Endothelial cell of coronary artery (primary cell): Measurements from ENCODE around the gene C22orf15. TPM values are rescaled to one million over a fixed set of nuclear protein-coding genes. Genes with fewer than 3 reads are reported as not detected.

Source experiments
- total RNA-seq: library from RNA; depleted of rRNA; stranded (reverse); fragments of >200 nt; gene quantifications from 2 replicates; pipeline ENCODE4 v1.2.3, GENCODE V29; 2014

Gene C22orf15, protein sequence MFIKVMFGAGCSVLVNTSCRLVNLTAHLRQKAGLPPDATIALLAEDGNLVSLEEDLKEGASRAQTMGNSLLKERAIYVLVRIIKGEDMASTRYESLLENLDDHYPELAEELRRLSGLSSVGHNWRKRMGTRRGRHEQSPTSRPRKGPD
- total RNA-seq, result 0.63 TPM in 1 of 2 replicates, not detected in the other

DNA sequence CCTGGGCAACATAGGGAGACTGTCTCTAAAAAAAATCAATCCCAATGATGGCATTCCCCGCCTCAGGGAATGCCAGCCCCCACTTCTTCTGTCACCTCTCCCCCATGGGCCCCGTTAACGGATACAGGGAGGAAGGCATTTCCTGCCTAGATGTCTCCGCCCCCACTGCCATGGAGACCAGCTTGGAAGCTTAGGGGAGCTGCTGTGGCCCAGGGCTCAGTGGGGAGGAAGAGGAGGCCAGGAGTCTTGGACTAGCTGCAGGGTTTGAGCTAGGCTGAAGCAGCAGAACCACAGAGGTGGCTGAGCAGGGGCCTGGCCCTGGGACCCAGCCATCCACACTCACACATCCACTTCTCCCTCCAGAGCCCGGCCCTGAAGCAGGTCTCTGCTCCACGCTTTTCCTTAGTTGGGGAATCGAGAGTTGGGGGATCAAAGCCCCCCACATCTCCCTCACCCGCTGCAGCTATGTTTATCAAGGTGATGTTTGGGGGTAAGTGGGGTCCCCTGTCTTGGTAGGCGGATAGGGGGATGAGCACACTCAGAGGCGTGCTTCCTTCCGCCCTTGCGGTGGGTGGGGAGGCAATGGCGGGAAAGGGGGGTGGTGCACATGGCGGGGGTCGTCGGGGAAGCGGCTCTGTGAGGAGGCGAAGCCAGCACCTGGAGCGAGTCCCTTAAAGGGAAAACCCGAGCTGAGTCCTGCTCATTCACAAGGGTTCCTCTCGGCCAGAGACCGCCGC lies at the start of gene C22orf15:
TSS of gene C22orf15 (plus strand) at position 149 of the 737 bp plus-strand sequence. CDS start at position 466, 317 bp downstream.

DNA sequence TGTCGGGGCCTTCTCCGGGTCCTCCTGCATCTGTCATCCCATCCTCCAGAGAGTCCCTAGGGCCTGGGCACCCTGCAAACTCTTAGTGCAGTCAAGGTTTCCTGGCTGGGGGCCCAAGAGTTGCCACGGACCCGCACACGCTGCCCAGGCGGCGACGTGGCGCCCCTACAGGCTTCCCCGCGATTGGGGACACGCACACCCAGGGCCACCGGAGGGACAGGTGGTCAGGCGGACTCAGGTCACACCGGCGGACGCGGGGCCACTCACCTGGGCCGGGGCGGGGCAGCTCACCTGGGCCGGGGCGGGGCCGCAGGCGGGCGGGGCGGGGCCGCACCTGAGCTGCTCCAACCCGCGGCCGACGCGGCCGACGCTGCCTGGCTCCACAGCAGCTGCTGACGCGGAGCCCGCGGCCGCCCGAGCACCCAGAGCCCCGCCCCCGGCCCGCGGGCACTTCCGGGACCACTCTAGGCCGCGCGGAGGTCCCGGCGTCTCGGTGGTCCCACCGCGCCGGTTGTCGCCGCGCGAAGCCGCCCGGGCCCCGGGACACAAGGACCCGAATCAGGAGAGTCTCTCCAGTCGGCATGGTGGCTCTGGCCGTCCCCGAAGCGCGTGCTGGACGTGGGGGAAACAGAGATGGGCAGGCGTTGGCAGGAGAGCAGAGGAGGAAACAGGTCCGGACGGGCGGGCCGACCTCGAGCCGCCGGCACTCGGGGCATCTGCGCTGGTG lies 11.9 kb upstream of the C22orf15 start, which contains the start of gene ZNF70:
TSS of gene ZNF70 (minus strand) at position 399 of the 727 bp plus-strand sequence. CDS start 5,972 bp downstream, outside the sequence.

GRCh38 chr22:23754220-23754919 lies 8.4 kb upstream of the C22orf15 start, which contains the start of gene VPREB3:
Gene VPREB3, minus strand, starts transcription at chr22:23754425. Its CDS starts 62 bp downstream, at chr22:23754363.

DNA sequence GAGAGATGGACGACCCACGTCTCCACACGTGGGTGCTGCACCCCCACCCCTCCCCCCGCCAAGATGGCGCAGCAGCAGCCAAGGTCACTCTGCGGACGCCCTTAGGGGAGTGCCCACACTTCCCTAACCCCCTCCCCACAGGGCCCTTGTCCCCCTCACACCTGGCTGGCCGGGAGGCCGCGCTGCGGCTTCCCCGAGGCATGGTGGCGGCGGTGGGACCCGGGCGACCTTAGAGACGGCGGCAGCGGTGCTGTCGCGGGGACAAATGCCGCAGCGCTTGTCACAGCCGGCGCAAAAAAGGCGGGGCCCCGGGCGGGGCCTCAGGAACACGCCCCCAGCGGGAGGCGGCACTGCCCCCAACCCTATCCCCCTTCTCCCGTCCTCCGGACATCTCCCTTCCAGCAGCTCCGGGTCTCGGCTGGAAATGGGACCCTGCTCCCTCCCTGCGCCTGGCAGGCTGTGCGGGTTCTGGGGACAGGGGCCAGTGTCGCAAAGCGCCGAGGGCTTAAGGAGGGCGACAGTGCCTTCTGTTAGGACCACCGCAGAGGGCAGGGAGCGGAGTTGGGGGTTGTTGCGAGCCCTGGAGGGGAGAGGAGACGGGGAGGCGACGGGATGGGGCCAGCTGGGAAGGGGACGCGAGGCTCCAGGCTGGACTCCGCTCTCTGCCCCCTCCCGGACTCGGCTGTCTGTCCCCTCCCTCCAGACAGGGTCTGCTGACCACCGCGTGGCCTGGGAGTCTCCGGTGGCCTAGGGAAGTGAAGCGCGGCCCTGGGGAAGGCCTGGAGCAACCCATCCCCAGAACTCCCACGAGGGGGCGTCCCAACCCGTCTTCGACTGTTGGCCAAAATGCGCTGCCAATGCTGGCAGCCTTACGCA lies 5.1 kb downstream of the C22orf15 start, which contains the start of gene CHCHD10:
TSS of gene CHCHD10 (minus strand) at position 300 of the 876 bp plus-strand sequence. CDS start at position 202, 98 bp downstream.

GRCh38 chr22:23772649-23773473 lies 10.1 kb downstream of the C22orf15 start, which contains the start of gene MMP11:
Gene MMP11, plus strand, starts transcription at chr22:23772849. Its CDS starts 22 bp downstream, at chr22:23772871.

DNA sequence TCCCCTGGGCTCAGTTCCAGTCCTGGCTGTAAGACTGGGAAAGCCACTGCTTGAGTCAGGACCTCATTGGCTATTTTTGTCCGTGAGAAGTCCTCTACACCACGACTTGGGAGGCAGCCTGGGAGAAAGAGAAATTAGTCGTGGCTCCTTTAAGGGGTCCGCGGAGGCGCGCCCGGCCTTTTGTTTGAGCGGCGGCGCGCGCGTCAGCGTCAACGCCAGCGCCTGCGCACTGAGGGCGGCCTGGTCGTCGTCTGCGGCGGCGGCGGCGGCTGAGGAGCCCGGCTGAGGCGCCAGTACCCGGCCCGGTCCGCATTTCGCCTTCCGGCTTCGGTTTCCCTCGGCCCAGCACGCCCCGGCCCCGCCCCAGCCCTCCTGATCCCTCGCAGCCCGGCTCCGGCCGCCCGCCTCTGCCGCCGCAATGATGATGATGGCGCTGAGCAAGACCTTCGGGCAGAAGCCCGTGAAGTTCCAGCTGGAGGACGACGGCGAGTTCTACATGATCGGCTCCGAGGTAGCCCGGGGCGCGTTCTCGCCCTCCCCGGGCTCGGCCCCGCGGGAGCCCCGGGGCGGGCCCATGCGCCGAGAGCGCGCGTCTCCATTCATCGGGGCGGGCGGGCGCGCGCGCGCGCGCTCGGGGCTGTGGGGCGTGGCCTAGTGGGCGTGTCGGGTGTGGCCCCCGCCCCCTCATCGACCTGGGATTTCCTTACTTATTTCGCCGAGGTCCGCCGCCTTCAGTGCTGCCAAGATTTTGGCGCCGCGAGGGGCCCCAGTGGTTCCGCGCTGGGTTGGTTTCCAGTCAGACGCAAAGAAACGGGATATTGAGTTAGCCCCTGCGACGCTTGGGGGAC lies 24.2 kb downstream of the C22orf15 start, which contains the start of gene SMARCB1:
TSS of gene SMARCB1 (plus strand) at position 215 of the 848 bp plus-strand sequence. CDS start at position 419, 204 bp downstream.

Other genes with a start within 250 kb of the C22orf15 start
- not detected in 2 replicates for gene IGLL1, start 182.7 kb upstream of the C22orf15 start, total RNA-seq
- 0.09 TPM in 1 of 2 replicates, not detected in the other for gene DRICH1, start 130.7 kb upstream of the C22orf15 start, total RNA-seq
- gene RGL4, start 72.0 kb upstream of the C22orf15 start, total RNA-seq, result not detected in 2 replicates
- gene ZNF70, start 11.9 kb upstream of the C22orf15 start, total RNA-seq, result 1.9 and 3.0 TPM in 2 replicates
- 0.18 TPM in 1 of 2 replicates, not detected in the other for gene VPREB3, start 8.6 kb upstream of the C22orf15 start, total RNA-seq
- 4.3 and 8.4 TPM in 2 replicates for gene CHCHD10, start 5.0 kb downstream of the C22orf15 start, total RNA-seq
- gene MMP11, start 9.9 kb downstream of the C22orf15 start, total RNA-seq, result 8.0 and 8.6 TPM in 2 replicates
- 26.6 and 33.3 TPM in 2 replicates for gene SMARCB1, start 24.0 kb downstream of the C22orf15 start, total RNA-seq
- gene DERL3, start 76.0 kb downstream of the C22orf15 start, total RNA-seq, result 0.19 and 0.63 TPM in 2 replicates
- 4.7 and 5.1 TPM in 2 replicates for gene SLC2A11, start 94.9 kb downstream of the C22orf15 start, total RNA-seq
- gene MIF, start 131.4 kb downstream of the C22orf15 start, total RNA-seq, result 349 and 403 TPM in 2 replicates
- gene GSTT2B, start 198.2 kb downstream of the C22orf15 start, total RNA-seq, result 3.8 and 5.1 TPM in 2 replicates
- 2.4 and 2.5 TPM in 2 replicates for gene DDTL, start 203.9 kb downstream of the C22orf15 start, total RNA-seq
- gene DDT, start 211.5 kb downstream of the C22orf15 start, total RNA-seq, result 103 and 113 TPM in 2 replicates
- gene GSTT2, start 217.1 kb downstream of the C22orf15 start, total RNA-seq, result 0.38 TPM in 1 of 2 replicates, not detected in the other
- not detected in 2 replicates for gene GSTT4, start 242.5 kb downstream of the C22orf15 start, total RNA-seq
- gene CABIN1, start 248.3 kb downstream of the C22orf15 start, total RNA-seq, result 26.2 and 46.3 TPM in 2 replicates